Bronchial epithelial cell (primary cell): Measurements from ENCODE around the gene CLK3. TPM values are rescaled to one million over a fixed set of nuclear protein-coding genes. Genes with fewer than 3 reads are reported as not detected.

ENCODE experiments used
- DNase-seq: peaks from one replicate; pipeline ENCODE4 v3.0.0-alpha.2; 2010; ENCODE audit warnings: low read depth
- FAIRE-seq: peaks from 2 replicates; lab custom pipeline; 2011; peaks lifted over from hg19 to GRCh38; lab: Jason Lieb, UNC
- H3K27me3 ChIP-seq: 2 replicates; pipeline ENCODE4 v1.5.1; 2011; ENCODE audit warnings: low read length; ENCODE audit not compliant: control insufficient read depth, insufficient read depth
- H3K36me3 ChIP-seq: 2 replicates; pipeline ENCODE4 v1.5.1; 2011; ENCODE audit warnings: low read length; ENCODE audit not compliant: control insufficient read depth, insufficient read depth
- H3K4me3 ChIP-seq: 2 replicates; pipeline ENCODE4 v1.5.1; 2011; ENCODE audit warnings: mild to moderate bottlenecking, low read depth, low read length, control low read depth
- total RNA-seq: library from RNA; depleted of rRNA; stranded (reverse); fragments of >200 nt; gene quantifications from 2 replicates; pipeline ENCODE4 v1.2.1, GENCODE V29; 2014
- TF ChIP-seq, protein P1 (sequence below): IDR thresholded peaks from 2 replicates; pipeline ENCODE4 v1.5.1; 2011; ENCODE audit warnings: mild to moderate bottlenecking, moderate library complexity, low read length, control low read depth, inconsistent platforms; ENCODE audit not compliant: insufficient read depth, severe bottlenecking

CLK3 gene
- total RNA-seq, 1 donor from 2014 or later = 115 TPM

DNA sequence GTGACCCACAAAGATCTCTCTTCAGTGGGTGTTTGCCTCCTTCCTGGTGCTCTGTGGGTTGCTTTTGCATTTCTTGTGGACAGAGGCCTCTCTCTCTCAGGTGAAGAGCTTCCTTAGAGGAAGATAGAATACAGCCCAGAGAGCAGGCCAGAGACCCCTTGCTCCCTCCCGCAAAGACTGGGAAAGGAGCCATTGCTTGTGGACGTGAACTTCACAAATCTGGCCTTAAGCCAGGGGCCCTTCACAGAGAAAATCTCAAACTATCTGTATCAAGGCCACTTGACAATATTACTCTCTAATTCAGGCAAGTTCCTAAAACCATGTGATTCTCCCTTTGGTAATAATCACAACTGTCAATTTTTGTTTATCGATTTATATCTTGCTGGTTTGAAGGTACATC is 30.4 kb upstream of the CLK3 start:
- no peak overlapping the region for H3K4me3 ChIP-seq
- DNase-seq (no peak), FAIRE-seq (no peak)
- no peaks in the 10 kb centered on the region for H3K27me3 ChIP-seq
- peaks cover 8% of the 10 kb centered on the region for H3K36me3 ChIP-seq
- TF ChIP-seq, protein P1, sequence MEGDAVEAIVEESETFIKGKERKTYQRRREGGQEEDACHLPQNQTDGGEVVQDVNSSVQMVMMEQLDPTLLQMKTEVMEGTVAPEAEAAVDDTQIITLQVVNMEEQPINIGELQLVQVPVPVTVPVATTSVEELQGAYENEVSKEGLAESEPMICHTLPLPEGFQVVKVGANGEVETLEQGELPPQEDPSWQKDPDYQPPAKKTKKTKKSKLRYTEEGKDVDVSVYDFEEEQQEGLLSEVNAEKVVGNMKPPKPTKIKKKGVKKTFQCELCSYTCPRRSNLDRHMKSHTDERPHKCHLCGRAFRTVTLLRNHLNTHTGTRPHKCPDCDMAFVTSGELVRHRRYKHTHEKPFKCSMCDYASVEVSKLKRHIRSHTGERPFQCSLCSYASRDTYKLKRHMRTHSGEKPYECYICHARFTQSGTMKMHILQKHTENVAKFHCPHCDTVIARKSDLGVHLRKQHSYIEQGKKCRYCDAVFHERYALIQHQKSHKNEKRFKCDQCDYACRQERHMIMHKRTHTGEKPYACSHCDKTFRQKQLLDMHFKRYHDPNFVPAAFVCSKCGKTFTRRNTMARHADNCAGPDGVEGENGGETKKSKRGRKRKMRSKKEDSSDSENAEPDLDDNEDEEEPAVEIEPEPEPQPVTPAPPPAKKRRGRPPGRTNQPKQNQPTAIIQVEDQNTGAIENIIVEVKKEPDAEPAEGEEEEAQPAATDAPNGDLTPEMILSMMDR = no peak

GRCh38 chr15:74585857-74586256 is 29.8 kb upstream of the CLK3 start:
- FAIRE-seq (no peak), DNase-seq (no peak)
- no peak overlapping the region for H3K4me3 ChIP-seq
- peaks cover 8% of the 10 kb centered on the region for H3K36me3 ChIP-seq
- TF ChIP-seq, protein P1 = no peak
- no peaks in the 10 kb centered on the region for H3K27me3 ChIP-seq

GRCh38 chr15:74589826-74590225 is 25.8 kb upstream of the CLK3 start:
- Histone ChIP-seq H3K4me3 (no peak overlapping the region), H3K36me3 (peaks cover 24% of the 10 kb centered on the region), H3K27me3 (no peaks in the 10 kb centered on the region)
- TF ChIP-seq, protein P1 = no peak
- FAIRE-seq = no peak
- DNase-seq = no peak

- DNase-seq = no peak
- Histone ChIP-seq H3K27me3 (no peaks in the 10 kb centered on the region), H3K36me3 (peaks cover 22% of the 10 kb centered on the region), H3K4me3 (no peak overlapping the region)
- TF ChIP-seq, protein P1 = no peak
- FAIRE-seq = no peak
Observed at GRCh38 chr15:74592222-74592621, 23.4 kb upstream of the CLK3 start.

- FAIRE-seq (no peak), DNase-seq (no peak)
- Histone ChIP-seq H3K4me3 (no peak overlapping the region), H3K36me3 (peaks cover 22% of the 10 kb centered on the region), H3K27me3 (no peaks in the 10 kb centered on the region)
- TF ChIP-seq, protein P1 = no peak
Observed at GRCh38 chr15:74593122-74593521, 22.5 kb upstream of the CLK3 start.

GRCh38 chr15:74594455-74594854 is 21.2 kb upstream of the CLK3 start:
- TF ChIP-seq, protein P1 = no peak
- Histone ChIP-seq H3K27me3 (no peaks in the 10 kb centered on the region), H3K4me3 (no peak overlapping the region), H3K36me3 (peaks cover 22% of the 10 kb centered on the region)
- no peak for FAIRE-seq
- no peak for DNase-seq
